H1 (cell line): Measurements from ENCODE around the gene CRYBG3. TPM values are rescaled to one million over a fixed set of nuclear protein-coding genes. Genes with fewer than 3 reads are reported as not detected.

Source experiments
- CTCF ChIA-PET: fragments of 300-600 bp; sonication (Branson Sonifier 250); formaldehyde crosslinking; loops from one replicate; lab custom pipeline; 2021; ENCODE audit not compliant: partially characterized antibody; lab: Charles Lee
- POLR2A ChIA-PET: fragments of 300-600 bp; sonication (Branson Sonifier 250); formaldehyde crosslinking; loops from one replicate; lab custom pipeline; 2021; ENCODE audit warnings: inconsistent platforms; ENCODE audit not compliant: partially characterized antibody; lab: Charles Lee
- DNase-seq, 2 experiments: peaks; one replicate each; pipeline versions ENCODE4 v3.0.0 to v3.0.0-alpha.2; 2010 to 2022; ENCODE audit warnings: low spot score in 2 of 2, low read depth in 1 of 2, mixed read lengths in 1 of 2
- FAIRE-seq: peaks from 2 replicates; lab custom pipeline; 2011; peaks lifted over from hg19 to GRCh38; lab: Jason Lieb, UNC
- H2AFZ ChIP-seq: 2 replicates; pipeline ENCODE4 v1.8.1; 2012; ENCODE audit warnings: low read length, inconsistent platforms
- H2AK5ac ChIP-seq: 2 replicates; pipeline ENCODE4 v1.6.1; 2013; ENCODE audit warnings: low read depth, low read length
- H2BK120ac ChIP-seq: replicated peaks from 2 replicates; pipeline ENCODE3; 2013; ENCODE audit warnings: low read depth, low read length, inconsistent platforms
- H2BK12ac ChIP-seq: 2 replicates; pipeline ENCODE4 v1.6.1; 2013; ENCODE audit warnings: low read depth, low read length
- H2BK15ac ChIP-seq: 2 replicates; pipeline ENCODE4 v1.6.1; 2013; ENCODE audit warnings: low read length
- H2BK20ac ChIP-seq: 2 replicates; pipeline ENCODE4 v1.6.1; 2013; ENCODE audit warnings: low read length
- H2BK5ac ChIP-seq: 2 replicates; pipeline ENCODE4 v1.6.1; 2013; ENCODE audit warnings: low read depth, low read length
- H3K14ac ChIP-seq: 2 replicates; pipeline ENCODE4 v1.6.1; 2013; ENCODE audit warnings: inconsistent platforms; ENCODE audit not compliant: insufficient read length
- H3K18ac ChIP-seq: 2 replicates; pipeline ENCODE4 v1.6.1; 2013; ENCODE audit warnings: low read length; ENCODE audit errors: extremely low read depth
- H3K23ac ChIP-seq: 2 replicates; pipeline ENCODE4 v1.6.1; 2013; ENCODE audit warnings: inconsistent platforms; ENCODE audit not compliant: insufficient read length
- H3K23me2 ChIP-seq: 2 replicates; pipeline ENCODE4 v1.6.1; 2013; ENCODE audit warnings: low read depth, low read length
- H3K27ac ChIP-seq: 2 replicates; pipeline ENCODE4 v1.6.1; 2011; ENCODE audit warnings: low read depth, low read length, inconsistent platforms
- H3K27me3 ChIP-seq, 4 experiments: replicated peaks in 1 of 4; 1 replicate in 1 of 4; 2 replicates in 3 of 4; pipeline versions ENCODE4 v1.6.1 to v1.8.1; 2011 to 2013; ENCODE audit warnings: low read length in 3 of 4, mild to moderate bottlenecking in 3 of 4, inconsistent platforms in 2 of 4, mixed read lengths in 2 of 4, moderate library complexity in 1 of 4; ENCODE audit not compliant: control insufficient read depth in 3 of 4, insufficient read depth in 3 of 4; ENCODE audit errors: extremely low read depth in 1 of 4
- H3K36me3 ChIP-seq, 4 experiments: 2 replicates each; pipeline versions ENCODE4 v1.6.1 to v1.8.1; 2011 to 2013; ENCODE audit warnings: mild to moderate bottlenecking in 4 of 4, low read length in 3 of 4, moderate library complexity in 2 of 4, control low read depth in 1 of 4, inconsistent platforms in 1 of 4; ENCODE audit not compliant: insufficient read depth in 4 of 4, control insufficient read depth in 2 of 4
- H3K4ac ChIP-seq: replicated peaks from 2 replicates; pipeline ENCODE3; 2013; ENCODE audit warnings: low read length, low read depth, mixed read lengths, inconsistent platforms; ENCODE audit not compliant: insufficient read length
- H3K4me1 ChIP-seq, 4 experiments: replicated peaks in 1 of 4; 1 replicate in 1 of 4; 2 replicates in 3 of 4; pipeline versions ENCODE4 v1.6.1 to v1.8.1; 2011 to 2013; ENCODE audit warnings: low read length in 3 of 4, inconsistent platforms in 2 of 4, mixed read lengths in 1 of 4; ENCODE audit not compliant: insufficient read depth in 4 of 4, control insufficient read depth in 3 of 4
- H3K4me2 ChIP-seq, 2 experiments: 2 replicates each; pipeline versions ENCODE4 v1.6.1 to v1.8.1; 2011 to 2013; ENCODE audit warnings: low read depth in 2 of 2, low read length in 2 of 2, control low read depth in 1 of 2, inconsistent platforms in 1 of 2, mild to moderate bottlenecking in 1 of 2; ENCODE audit not compliant: insufficient read depth in 1 of 2
- H3K4me3 ChIP-seq, 4 experiments: fragments of 200-600, 300-600 bp in 1 of 4; sonication (generic), shearing (Covaris generic), sonication (Bioruptor Twin) in 1 of 4; 2 replicates each; pipeline versions ENCODE4 v1.5.1 to v1.8.1; 2011 to 2016; ENCODE audit warnings: low read length in 4 of 4, low read depth in 3 of 4, control low read depth in 2 of 4, inconsistent platforms in 2 of 4, mild to moderate bottlenecking in 2 of 4, mixed read lengths in 1 of 4, moderate library complexity in 1 of 4; ENCODE audit not compliant: insufficient read depth in 2 of 4; ENCODE audit errors: extremely low read depth in 1 of 4
- H3K56ac ChIP-seq: replicated peaks from 2 replicates; pipeline ENCODE3; 2013; ENCODE audit warnings: low read depth, mild to moderate bottlenecking, mixed read lengths, low read length, inconsistent platforms; ENCODE audit not compliant: insufficient read length
- H3K79me1 ChIP-seq: 2 replicates; pipeline ENCODE4 v1.6.1; 2013; ENCODE audit warnings: low read depth, low read length, control low read depth
- H3K79me2 ChIP-seq, 2 experiments: 2 replicates each; pipeline versions ENCODE4 v1.6.1 to v1.8.1; 2012 to 2013; ENCODE audit warnings: low read length in 2 of 2, mild to moderate bottlenecking in 2 of 2, inconsistent platforms in 1 of 2; ENCODE audit not compliant: insufficient read depth in 2 of 2, control insufficient read depth in 1 of 2
- H3K9ac ChIP-seq, 4 experiments: replicated peaks in 1 of 4; 1 replicate in 1 of 4; 2 replicates in 3 of 4; pipeline versions ENCODE4 v1.6.1 to v1.8.1; 2011 to 2013; ENCODE audit warnings: low read depth in 3 of 4, low read length in 3 of 4, control low read depth in 2 of 4, mild to moderate bottlenecking in 2 of 4, moderate library complexity in 2 of 4, inconsistent platforms in 1 of 4; ENCODE audit errors: extremely low read depth in 1 of 4
- H3K9me3 ChIP-seq, 2 experiments: 2 replicates each; pipeline versions ENCODE4 v1.6.1 to v1.8.1; 2012 to 2013; ENCODE audit warnings: mild to moderate bottlenecking in 2 of 2, moderate library complexity in 2 of 2, control low read depth in 1 of 2, inconsistent platforms in 1 of 2, low read depth in 1 of 2, low read length in 1 of 2, mixed read lengths in 1 of 2; ENCODE audit not compliant: insufficient read depth in 2 of 2
- H4K20me1 ChIP-seq, 2 experiments: replicated peaks in 1 of 2; 2 replicates each; pipeline versions ENCODE3 to v1.8.1; 2011 to 2013; ENCODE audit warnings: inconsistent platforms in 2 of 2, low read length in 2 of 2, mild to moderate bottlenecking in 1 of 2; ENCODE audit not compliant: insufficient read depth in 2 of 2, control insufficient read depth in 1 of 2
- H4K5ac ChIP-seq: 2 replicates; pipeline ENCODE4 v1.6.1; 2013; ENCODE audit warnings: low read length, low read depth, mixed read lengths, inconsistent platforms; ENCODE audit not compliant: insufficient read length
- H4K8ac ChIP-seq: 2 replicates; pipeline ENCODE4 v1.8.0; 2013; ENCODE audit warnings: mild to moderate bottlenecking, moderate library complexity, low read length, inconsistent platforms; ENCODE audit not compliant: insufficient read depth; ENCODE audit errors: extremely low read depth
- H4K91ac ChIP-seq: replicated peaks from 2 replicates; pipeline ENCODE3; 2013; ENCODE audit warnings: low read length, mixed read lengths, inconsistent platforms; ENCODE audit not compliant: insufficient read length
- BRCA1 ChIP-seq: IDR thresholded peaks from 2 replicates; pipeline ENCODE4 v1.6.1; 2012; ENCODE audit warnings: low read depth, low read length, improper control_type of control experiment
- E2F6 ChIP-seq: IDR thresholded peaks from 2 replicates; pipeline ENCODE4 v1.6.1; 2012; ENCODE audit warnings: inconsistent platforms
- FOSL1 ChIP-seq: IDR thresholded peaks from 2 replicates; pipeline ENCODE4 v1.6.1; 2011; ENCODE audit warnings: mild to moderate bottlenecking, low read depth, low read length, moderate library complexity; ENCODE audit not compliant: insufficient read depth
- KDM1A ChIP-seq: fragments of 200-600, 300-600 bp; sonication (generic); IDR thresholded peaks from 2 replicates; pipeline ENCODE4 v1.7.1; 2016; ENCODE audit warnings: mild to moderate bottlenecking, low read length, borderline replicate concordance
- KDM4A ChIP-seq: IDR thresholded peaks from one replicate; pipeline ENCODE4 v1.7.1; 2012; ENCODE audit warnings: low read depth, mild to moderate bottlenecking, moderate library complexity, low read length, inconsistent platforms; ENCODE audit not compliant: severe bottlenecking
- NANOG ChIP-seq: IDR thresholded peaks from 2 replicates; pipeline ENCODE4 v1.6.1; 2011; ENCODE audit warnings: low read length, low read depth, mild to moderate bottlenecking, inconsistent platforms; ENCODE audit not compliant: insufficient read depth, poor library complexity, severe bottlenecking
- PHF8 ChIP-seq: fragments of 200-600 bp; sonication (generic); conservative IDR thresholded peaks from 2 replicates; pipeline ENCODE4 v1.7.1; 2012; ENCODE audit warnings: low read depth, mild to moderate bottlenecking, inconsistent platforms, low read length, moderate library complexity
- POU5F1 ChIP-seq: IDR thresholded peaks from 2 replicates; pipeline ENCODE4 v1.6.1; 2011; ENCODE audit warnings: low read depth, mild to moderate bottlenecking, low read length, moderate library complexity
- TBP ChIP-seq: IDR thresholded peaks from 2 replicates; pipeline ENCODE4 v1.6.1; 2011; ENCODE audit warnings: low read depth, low read length, improper control_type of control experiment
- YY1 ChIP-seq: IDR thresholded peaks from 2 replicates; pipeline ENCODE4 v1.6.1; 2011; ENCODE audit warnings: low read depth, mild to moderate bottlenecking, low read length
- WGBS, 2 experiments: shearing (Covaris generic) in 1 of 2; methylation state at CpG; one replicate each; pipeline versions ENCODE4 v1.1.6 to v1.1.7; 2013 to 2015; ENCODE audit warnings: low lambda C conversion rate in 2 of 2, mixed read lengths in 2 of 2, inconsistent platforms in 1 of 2, low coverage in 1 of 2, missing lambda C conversion rate in 1 of 2; ENCODE audit not compliant: insufficient replicate concordance in 2 of 2, insufficient coverage in 1 of 2, insufficient read length in 1 of 2; ENCODE audit errors: extremely low coverage in 1 of 2, missing lambda C conversion rate in 1 of 2; 5-methylcytosine and 5-hydroxymethylcytosine counted together
- polyA plus RNA-seq, 7 experiments: library from polyadenylated mRNA; depleted of rRNA in 3 of 7; stranded (reverse) in 5 of 7; unstranded in 2 of 7; fragments of >200 nt in 5 of 7; fragments of 200-250 nt in 2 of 7; gene quantifications; 1 replicate in 5 of 7; 2 replicates in 1 of 7; 4 replicates in 1 of 7; pipeline versions ENCODE4 v1.2.1 to v1.2.3, GENCODE V29; 2011 to 2013; ENCODE audit warnings: missing spikeins in 2 of 7, mixed read lengths in 2 of 7
- total RNA-seq: library from RNA; stranded (reverse); fragmentation: NEBNext Ultra II Directional; extraction: Animal tissue kit (Norgen Biotek cat#: 25700); gene quantifications from 2 replicates; pipeline ENCODE4 v1.2.1, GENCODE V29; 2021

The CRYBG3 gene
- total and polyA plus RNA-seq, 2 of the 8 experiments (the other 6 are each of a cell fraction or from before 2014, with no cell fraction given) = 2.1 to 8.0 TPM

GRCh38 chr3:97885931-97886824, 64.4 kb downstream of the CRYBG3 start:
- H3K36me3 ChIP-seq = peaks cover 0 to 5% (median 0%) of the 10 kb centered on the region in 4 experiments; a peak in 2 of 8 replicates
- H2BK120ac ChIP-seq = no peak overlapping the region
- WGBS, 2 experiments = 79% methylated on average over 3 of the region's 3 CpGs; no CpG with 5 or more reads in 1 of the 2 experiments
- H3K79me2 ChIP-seq = no peaks in the 10 kb centered on the region
- H2AFZ ChIP-seq = no peak overlapping the region
- no peaks in the 10 kb centered on the region for H3K9me3 ChIP-seq
- H4K5ac ChIP-seq = no peak overlapping the region
- POLR2A ChIA-PET = no interaction called here
- no peak for FAIRE-seq
- no peak overlapping the region for H4K8ac ChIP-seq
- no peak overlapping the region for H3K4me2 ChIP-seq
- no peak overlapping the region for H3K4me3 ChIP-seq
- no peak overlapping the region for H2AK5ac ChIP-seq
- no peak overlapping the region for H3K9ac ChIP-seq
- no peak overlapping the region for H3K4ac ChIP-seq
- H3K56ac ChIP-seq = no peak overlapping the region
- no peak for DNase-seq
- no peak overlapping the region for H3K18ac ChIP-seq
- H3K27me3 ChIP-seq = no peaks in the 10 kb centered on the region
- H2BK15ac ChIP-seq = no peak overlapping the region
- no peak for TF ChIP-seq FOSL1
- TF ChIP-seq E2F6 = no peak
- TF ChIP-seq YY1 = no peak
- no peak for TF ChIP-seq PHF8
- no peak for TF ChIP-seq KDM1A
- no peak for TF ChIP-seq POU5F1
- no peak for TF ChIP-seq KDM4A
- no peak for TF ChIP-seq NANOG
- no peak for TF ChIP-seq BRCA1
- no peak for TF ChIP-seq TBP
- TF ChIP-seq, all 59 proteins: peak for 0
- Histone ChIP-seq H3K23me2 (no peaks in the 10 kb centered on the region; the same call in 1 of the 2 replicates), H3K23ac (no peak overlapping the region), H3K79me1 (no peaks in the 10 kb centered on the region), H2BK12ac (no peak overlapping the region), H3K14ac (no peak overlapping the region), H3K4me1 (no peaks in the 10 kb centered on the region), H2BK5ac (no peak overlapping the region), H3K27ac (no peak overlapping the region), H4K20me1 (peaks cover 0 to 2% of the 10 kb centered on the region in 2 experiments), H2BK20ac (no peak overlapping the region), H4K91ac (no peak overlapping the region)
- CTCF ChIA-PET = interaction anchor here (1.0 to 1.9 kb wide), 3 partner anchors 10 to 92 kb away, joined by 3 to 5 read pairs (median 5); no protein-coding TSS in a partner anchor
